Inferior parietal cortex (tissue), 1 donor: Measurements from ENCODE around the gene TRIM4.
"Not testable (repeated sequence)": the region's sequence is repeated elsewhere in the genome, so short reads cannot be mapped to it uniquely, and the experiment has no call there.

Source experiments
- DNase-seq: peaks from one replicate; pipeline ENCODE4 v3.0.0-alpha.2; 2016; ENCODE audit errors: extremely low spot score

The TRIM4 gene, protein sequence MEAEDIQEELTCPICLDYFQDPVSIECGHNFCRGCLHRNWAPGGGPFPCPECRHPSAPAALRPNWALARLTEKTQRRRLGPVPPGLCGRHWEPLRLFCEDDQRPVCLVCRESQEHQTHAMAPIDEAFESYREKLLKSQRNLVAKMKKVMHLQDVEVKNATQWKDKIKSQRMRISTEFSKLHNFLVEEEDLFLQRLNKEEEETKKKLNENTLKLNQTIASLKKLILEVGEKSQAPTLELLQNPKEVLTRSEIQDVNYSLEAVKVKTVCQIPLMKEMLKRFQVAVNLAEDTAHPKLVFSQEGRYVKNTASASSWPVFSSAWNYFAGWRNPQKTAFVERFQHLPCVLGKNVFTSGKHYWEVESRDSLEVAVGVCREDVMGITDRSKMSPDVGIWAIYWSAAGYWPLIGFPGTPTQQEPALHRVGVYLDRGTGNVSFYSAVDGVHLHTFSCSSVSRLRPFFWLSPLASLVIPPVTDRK

DNA sequence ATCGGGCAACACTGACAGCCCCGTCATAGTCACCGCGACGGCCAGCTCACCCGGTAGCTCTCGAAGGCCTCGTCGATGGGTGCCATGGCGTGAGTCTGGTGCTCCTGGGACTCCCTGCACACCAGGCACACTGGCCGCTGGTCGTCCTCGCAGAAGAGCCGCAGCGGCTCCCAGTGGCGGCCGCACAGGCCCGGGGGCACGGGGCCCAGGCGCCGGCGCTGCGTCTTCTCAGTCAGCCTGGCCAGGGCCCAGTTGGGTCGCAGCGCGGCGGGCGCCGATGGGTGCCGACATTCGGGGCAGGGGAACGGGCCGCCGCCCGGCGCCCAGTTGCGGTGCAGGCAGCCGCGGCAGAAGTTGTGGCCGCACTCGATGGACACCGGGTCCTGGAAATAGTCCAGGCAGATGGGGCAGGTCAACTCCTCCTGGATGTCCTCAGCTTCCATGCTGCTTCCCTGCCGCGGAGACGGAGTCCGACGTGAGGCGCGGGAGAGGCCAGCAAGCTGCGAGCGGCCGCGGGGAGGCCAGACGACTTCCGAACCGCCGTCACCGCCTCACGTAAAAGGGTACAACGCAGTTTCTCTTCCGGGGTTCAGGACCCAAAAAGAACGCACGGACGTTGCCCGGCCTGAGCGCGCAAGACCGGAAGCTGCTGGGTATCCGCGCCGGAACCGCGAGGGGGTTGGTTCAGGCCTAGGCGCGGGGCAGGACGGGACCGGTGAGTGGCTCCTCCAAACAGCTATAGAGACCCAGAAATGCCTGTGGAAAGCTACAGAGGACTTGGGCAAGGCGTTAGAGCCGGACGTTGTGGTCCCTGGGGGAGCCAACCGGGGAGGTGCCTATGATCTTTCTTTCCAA, at the start of gene TRIM4:
Gene TRIM4 (minus strand): TSS at position 572 of the 855 bp plus-strand sequence. CDS start 129 bp downstream, at position 443.
- DNase-seq = peak; percentile 96

DNA sequence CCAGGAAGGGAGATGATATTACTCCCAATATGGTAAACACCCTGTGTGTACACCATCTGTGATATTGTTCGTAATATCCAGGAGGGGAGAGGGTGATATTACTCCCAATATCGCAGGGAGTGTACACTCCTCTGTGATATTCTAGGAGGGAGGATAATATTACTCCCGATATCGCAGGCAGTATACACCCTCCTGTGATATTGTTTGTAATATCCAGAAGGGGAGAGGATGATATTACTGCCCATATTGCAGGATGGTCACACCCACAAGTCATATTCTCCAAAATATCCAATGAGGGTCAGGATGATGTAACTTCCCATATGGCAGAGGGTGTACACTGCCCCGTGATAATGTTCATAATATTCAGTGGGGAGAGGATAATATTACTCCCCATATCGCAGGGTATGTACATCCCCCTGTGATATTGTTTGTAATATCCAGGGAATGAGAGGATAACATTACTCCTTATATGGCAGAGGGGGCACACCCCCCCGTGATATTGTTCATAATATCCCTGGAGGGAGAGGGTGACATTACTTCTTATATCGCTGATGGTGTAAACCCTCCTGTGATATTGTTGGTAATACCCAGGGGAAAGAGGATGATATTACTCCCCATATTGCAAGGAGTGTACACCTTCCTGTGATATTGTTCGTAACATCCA, 39.4 kb upstream of the TRIM4 start:
- DNase-seq = no peak

DNA sequence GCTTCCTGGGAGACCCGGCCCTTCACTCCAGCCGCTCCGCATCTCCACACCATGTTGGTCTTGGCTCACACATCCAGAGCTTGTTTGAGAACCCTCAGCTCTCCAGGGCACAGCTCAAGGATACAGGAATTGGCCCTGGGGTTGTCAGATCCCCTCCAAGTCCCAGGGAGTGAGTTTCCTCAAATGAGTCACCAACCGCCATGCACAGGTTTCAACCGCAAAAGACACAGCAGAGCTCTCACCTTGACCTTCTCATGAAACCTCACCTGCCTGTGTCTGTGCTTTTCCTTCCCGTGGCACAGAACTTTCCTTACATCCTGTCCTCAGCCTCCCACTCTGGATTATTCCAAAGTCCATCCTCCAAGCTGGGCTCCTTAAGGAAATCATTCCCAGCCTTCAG, 35.9 kb upstream of the TRIM4 start:
- DNase-seq = no peak

DNA sequence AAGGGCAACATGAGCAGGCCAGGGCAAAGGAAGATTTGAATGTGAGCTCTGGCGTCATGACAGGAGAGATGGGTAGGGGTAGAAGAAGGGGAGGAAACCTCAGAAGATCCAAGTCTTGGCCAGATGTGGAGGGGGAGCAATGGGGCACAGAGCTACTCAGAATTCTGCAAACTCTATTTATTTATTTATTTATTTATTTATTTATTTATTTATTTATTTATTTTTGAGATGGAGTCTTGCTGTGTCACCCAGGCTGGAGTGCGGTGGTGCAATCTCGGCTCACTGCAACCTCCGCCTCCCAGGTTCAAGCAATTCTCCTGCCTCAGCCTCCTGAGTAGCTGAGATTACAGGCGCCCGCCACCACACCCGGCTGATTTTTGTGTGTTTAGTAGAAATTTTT, 35.3 kb upstream of the TRIM4 start:
- DNase-seq = not testable (repeated sequence)

DNA sequence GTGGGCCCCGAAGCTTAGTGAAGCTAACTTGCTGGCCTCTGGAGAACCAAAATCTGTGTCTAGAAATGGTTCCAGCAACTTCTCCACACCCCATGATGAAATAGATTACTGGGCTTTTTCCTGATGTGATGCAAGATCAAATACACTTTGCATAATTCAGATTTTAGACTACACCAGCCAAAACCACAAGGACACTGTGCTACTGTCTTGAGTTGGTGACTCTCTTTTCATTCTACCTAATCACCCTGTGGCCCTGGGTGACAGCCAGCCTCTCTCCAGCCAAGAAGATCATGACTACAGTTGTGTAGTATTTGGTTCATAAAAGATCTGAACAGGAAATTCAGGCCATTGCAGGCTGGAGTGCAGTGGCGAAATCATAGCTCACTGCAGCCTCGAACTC, 34.3 kb upstream of the TRIM4 start:
- no peak for DNase-seq

DNA sequence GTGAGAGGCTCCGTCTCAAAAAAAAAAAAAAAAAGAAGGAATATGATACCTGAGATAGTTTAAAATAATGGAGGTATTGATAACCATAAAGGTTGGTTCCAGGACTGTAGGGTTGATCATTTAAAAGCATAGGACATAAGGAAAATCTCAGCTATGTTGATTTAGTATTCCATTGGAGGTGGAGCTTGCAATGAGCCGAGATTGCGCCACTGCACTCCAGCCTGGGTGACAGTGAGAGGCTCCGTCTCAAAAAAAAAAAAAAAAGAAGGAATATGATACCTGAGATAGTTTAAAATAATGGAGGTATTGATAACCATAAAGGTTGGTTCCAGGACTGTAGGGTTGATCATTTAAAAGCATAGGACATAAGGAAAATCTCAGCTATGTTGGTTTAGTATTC, 33.3 kb upstream of the TRIM4 start:
- DNase-seq = not testable (repeated sequence)

DNA sequence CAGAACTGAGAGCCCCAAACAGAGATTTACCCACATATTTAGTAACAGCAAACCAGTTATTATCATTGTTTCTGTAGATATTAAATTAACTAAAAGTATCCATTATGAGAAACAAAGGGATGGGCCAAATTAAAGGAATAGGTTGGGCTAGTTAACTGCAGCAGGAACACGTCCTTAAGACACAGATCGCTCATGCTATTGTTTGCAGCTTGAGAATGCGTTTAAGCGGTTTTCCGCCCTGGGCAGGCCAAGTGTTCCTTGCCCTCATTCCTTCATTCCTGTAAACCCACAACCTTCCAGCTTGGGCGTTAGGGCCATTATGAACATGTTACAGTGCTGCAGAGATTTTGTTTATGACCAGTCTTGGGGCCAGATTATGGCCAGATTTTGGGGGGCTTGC, 31.5 kb upstream of the TRIM4 start:
- not testable (repeated sequence) for DNase-seq

DNA sequence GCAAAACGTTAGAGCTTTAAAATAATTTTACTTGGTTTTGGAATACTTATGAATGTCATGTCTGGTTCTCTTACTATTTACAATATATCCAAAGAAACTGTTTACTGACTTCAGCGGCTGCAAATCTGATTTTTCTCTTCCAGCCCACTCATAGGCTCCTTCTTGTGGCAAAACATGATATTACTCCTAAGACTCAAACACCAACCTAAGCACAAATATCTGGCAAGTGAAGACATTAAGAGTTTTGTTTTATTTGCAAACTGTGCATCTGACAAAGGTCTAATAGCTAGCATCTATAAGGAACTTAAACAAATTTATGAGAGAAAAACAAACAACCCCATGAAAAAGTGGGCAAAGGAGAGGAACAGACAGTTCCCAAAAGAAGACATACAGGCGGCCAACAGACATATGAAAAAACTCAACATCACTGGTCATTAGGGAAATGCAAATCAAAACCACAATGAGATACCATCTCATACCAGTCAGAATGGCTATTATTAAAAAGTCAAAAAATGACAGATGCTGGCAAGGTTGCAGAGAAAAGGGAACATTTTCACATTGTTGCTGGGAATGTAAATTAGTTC, 30.4 kb upstream of the TRIM4 start:
- no peak for DNase-seq

DNA sequence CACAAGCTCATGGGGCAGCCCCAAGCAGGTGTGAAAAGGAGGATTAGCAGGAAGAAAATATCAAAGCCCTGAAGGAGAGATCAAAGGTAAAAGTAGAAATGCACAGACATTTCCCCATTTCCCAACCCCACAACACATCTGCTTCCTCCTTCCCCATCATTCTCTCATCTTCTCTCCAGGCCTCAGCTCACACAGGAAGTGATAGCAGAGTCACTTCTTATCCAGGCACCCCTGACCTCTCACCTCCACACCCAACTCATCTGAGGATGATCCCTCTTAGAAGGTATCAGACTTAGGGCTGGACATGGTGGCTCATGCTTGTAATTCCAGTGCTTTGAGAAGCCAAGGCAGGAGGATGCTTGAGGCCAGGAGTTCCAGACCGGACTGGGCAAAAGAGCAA, 28.3 kb upstream of the TRIM4 start:
- DNase-seq = no peak

DNA sequence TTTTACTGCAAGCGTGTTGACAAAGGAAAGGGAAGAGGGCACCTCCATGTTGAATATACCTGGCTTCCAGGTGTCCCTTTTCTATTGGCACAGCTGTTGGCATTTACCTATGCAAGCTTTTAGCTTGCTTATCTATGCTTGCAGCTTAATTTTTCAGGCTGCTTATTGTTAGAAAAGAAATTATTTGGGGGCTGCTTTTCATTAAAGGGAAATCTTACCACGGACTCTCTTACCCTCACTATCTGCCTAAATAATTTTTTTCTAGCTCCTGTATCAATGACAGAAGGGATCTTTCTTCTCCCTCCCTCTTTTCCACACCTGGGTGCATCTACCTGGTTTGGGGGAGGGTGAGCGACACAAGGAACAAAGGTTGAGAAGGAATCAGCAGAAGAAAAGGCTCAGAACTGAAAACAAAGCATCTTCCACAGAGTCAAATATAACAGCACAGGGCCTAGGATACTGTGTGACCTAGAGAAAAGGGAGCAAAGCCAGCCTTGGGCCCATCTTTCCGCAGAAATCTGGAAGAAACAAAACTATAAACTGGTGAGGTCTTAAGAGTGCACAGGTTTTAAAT, 25.3 kb upstream of the TRIM4 start:
- DNase-seq = no peak

DNA sequence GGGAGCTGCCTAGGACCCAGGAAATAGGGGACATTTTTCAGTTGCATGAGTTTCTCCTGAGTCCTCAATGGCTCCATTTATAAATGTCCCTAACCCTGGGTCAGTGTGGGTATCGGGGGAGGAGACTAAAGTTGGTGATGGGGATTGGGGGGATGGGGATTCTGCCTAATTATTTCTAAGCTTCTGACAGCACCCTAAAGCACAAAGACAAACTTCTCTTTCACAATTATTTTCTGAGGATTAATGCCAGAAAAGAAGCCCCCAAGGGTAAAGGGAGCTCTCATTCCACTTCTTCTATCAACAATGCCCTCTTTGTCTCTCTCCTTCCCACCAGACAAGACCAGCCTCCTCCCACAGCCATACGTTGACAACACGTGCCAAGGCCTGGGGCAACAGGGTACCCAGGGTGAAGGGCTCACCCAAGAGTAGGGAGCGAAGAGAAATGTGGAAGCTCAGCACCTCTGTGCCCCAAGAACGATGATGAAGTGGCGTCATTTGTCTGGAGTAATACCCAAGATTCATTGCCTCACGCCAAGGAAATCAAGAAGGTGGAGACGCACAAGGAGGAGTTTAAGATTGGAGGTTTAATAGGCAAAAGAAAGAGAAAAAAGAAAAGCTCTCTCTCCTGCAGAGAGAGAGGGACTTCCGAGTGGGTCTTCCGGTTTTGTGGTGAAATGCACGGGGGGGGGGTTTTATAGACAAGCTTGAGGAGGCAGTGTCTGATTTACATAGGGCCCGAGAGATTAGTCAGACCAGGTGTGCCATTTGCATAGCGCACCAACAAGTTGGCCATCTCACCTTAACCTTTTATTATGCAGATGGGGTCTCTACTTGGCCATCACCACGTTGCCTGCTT, 24.5 kb upstream of the TRIM4 start:
- no peak for DNase-seq

DNA sequence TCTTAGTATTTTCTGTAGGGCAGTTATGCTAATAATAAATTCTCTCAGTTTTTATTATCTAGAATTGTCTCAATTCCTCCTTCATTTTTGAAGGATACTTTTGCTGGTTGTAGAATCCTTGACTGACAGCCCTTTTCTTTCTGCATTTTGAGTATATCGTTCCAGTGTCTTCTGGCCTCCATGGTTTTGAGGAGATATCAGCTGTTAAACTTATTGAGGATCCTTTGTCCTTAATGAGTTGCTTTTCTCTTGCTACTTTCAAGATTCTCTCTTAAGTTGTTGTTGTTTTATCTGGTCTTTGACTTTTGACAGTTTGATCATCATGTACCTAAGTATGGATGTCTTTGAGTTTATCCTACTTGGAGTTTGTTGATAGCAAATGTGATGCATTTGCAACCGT, 19.0 kb upstream of the TRIM4 start:
- DNase-seq = no peak

DNA sequence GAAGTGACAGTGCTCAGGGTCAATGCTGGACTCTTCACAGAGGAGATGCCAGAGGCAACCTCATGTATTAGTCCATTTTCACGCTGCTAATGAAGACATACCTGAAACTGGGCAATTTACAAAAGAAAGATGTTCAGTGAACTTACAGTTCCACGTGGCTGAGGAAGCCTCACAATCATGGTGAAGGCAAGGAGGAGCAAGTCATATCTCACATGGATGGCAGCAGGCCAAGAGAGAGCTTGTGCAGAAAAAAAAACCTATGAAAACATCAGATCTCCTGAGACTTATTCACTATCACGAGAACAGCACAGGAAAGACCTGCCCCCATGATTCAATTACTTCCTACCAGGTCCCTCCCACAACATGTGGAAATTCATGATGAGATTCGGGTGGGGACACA, 15.7 kb upstream of the TRIM4 start:
- DNase-seq = not testable (repeated sequence)

DNA sequence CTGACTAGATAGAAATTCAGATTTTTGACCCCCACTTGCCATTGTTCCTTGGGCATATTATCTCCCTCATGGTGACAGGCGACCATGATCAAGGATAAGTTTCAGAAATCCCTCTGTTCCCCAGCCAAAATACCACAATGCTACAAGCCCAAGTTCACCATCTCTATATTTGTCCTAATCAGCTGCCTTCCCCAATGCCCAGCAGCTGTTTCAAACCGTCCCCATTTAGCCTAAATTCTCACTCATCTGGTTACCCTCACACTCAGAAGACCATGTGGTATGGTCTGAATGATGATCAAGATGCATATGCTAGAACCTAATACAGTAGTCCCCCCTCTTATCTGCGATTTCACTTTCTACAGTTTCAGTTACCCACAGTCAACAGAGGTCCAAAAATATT, 11.0 kb upstream of the TRIM4 start:
- DNase-seq = no peak

DNA sequence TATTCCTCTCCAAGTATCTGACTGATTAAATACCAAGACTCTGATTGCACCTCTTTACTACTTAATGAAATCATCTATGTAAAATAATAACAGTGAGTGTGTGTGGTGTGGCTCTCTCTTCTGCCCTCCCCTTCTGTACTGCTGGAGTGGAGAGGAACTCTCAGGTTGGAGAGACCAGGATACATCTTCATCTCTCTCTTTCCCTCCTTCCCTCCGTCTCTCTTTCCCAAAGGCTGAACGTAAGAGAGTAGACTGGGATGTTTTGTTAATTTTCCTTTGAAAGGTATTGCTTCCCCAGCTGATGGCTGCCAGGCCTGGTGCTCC, 10.4 kb upstream of the TRIM4 start:
- DNase-seq = no peak

DNA sequence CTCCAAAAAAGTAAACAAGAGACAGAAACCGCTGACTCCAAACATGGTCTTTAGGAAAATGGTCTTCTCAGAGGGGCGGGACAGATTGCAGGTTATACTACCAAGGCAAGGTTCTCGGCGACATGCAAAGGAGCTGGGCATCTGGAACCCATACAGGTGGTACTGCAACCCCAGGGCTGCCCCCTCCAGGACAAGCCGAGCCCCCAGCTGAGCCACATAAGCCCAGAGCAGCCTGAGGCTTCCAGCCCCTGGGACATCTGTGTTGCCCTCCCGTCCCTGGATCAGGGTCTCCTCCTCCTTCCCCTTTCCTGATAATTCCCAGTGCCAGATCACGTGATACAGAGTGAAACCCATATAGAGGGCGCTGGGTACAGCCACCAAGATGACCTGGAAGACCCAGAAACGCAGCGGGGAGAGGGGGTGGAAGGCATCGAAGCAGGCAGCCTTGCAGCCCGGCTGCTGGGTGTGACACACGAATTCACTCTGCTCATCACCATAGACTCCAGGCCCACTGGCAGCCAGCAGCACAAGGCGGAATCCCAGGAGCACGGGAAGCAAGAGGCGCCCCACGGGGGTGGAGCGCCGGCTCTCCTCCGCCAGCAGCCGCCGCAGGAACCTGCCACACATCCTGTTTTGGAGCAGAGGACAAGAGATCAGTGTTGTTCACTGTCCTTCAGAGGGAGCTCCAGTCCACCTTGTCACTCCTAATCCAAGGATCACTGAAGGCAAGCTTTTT, 9.8 kb upstream of the TRIM4 start, which contains the start of gene GJC3:
Gene GJC3 (minus strand): TSS at position 627 of the 736 bp plus-strand sequence. CDS start 0 bp downstream, at position 627.
- DNase-seq = peak; percentile 26

DNA sequence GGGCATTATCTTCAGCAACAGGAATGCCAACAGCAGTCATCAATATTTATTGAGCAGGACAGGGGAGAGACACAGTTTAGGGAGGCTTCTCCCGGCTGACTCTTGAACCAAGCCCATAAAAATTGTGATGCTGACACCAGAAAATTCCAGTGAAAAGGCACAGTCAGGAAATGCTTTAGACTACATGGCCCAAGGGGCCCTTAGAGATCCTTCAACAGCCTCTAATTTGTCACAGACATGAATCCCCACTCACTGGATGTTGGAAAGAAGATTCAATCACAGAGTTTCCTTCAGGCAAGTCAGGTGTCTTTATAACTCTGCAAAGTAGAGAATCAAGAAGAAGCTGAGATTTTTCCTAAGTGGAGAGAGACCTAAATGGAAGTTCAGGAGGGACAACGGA, 8.9 kb upstream of the TRIM4 start:
- DNase-seq = no peak

DNA sequence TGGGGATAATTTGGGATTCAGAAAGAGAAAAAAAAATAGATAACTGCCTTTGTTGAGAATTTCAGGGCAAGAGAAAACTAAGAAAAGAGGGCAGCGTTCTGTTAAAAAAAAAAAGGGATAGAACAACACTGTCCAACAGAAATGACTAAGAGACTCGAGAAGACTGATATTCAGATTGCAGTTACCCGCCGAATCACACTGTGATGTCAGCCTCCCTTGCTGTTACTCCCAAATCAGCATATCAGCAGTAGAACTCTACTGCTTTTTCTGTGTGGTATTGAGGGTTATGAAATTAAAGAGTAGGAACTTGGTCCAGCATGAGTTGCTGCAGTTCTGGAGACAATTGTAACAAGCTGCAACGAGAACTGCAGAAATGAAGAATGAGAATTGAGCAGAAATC, 8.2 kb upstream of the TRIM4 start:
- DNase-seq = no peak

DNA sequence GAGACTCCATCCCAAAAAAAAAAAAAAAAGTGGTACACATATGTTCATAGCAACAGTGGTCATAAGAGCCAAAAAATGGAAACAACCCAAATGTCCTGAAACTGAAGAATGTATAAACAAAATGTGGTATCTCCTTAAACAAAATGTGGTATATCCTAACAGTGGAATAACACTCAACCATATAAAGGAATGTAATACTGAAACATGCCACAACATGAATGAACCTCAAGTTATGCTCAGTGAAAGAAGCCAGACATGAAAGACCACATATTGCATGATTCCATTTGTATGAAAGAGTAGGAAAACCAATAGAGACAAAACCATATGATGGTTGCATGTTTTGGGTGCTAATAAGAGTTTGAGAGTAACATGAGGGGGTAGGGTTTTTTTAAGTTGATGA, 7.0 kb upstream of the TRIM4 start:
- DNase-seq = no peak

DNA sequence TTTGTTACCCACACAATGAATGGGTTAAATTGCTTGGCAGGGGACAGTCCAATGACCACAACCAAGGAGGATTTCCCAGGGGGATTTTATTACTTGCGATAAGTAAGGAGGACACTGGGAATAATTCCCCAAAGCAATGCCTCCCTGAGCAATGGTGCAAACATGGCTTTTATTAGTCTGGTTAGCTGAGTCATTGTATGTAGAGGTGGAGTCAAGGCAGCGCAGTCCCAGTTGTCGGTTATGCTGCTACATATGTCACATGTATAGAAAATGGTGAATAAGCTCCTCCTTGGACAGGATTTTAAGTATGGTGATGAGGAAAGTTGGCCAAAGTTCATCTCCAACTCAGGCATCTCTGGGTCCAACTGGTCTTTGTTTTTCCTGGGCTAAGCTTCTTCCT, 3.9 kb upstream of the TRIM4 start:
- DNase-seq = no peak
